ENCODE results near the gene SLIT3.

SLIT3 gene

GRCh38 chr5:169009123-169009522, 291.8 kb downstream of the SLIT3 start:
- H3K79me2 ChIP-seq (ENCODE audit: insufficient read depth, low read length): no peaks in the 10 kb centered on the region
- no peak for ATAC-seq (ENCODE audit: insufficient read depth, low read depth)
- no peaks in the 10 kb centered on the region for H4K20me1 ChIP-seq (ENCODE audit: insufficient read depth, low read length)
- H3K27ac ChIP-seq (ENCODE audit: low read length): no peak overlapping the region
- H3K9ac ChIP-seq (ENCODE audit: low read depth, low read length): no peak overlapping the region
- no peak overlapping the region for H3K4me3 ChIP-seq (ENCODE audit: low read depth in 1 of 2, low read length in 2 of 2)
- no peak overlapping the region for H2AFZ ChIP-seq (ENCODE audit: low read depth, low read length)
- TF ChIP-seq CTCF (IDR thresholded peaks at IDR 0.05; ENCODE audit: borderline replicate concordance, extremely low read depth, low read length, poor library complexity, severe bottlenecking) (no peak), EZH2 (IDR thresholded peaks at IDR 0.05; ENCODE audit: borderline replicate concordance, low read depth, low read length, severe bottlenecking) (no peak)
- DNase-seq: no peak
- H3K4me2 ChIP-seq (ENCODE audit: insufficient read depth, low read length): no peak overlapping the region
- peaks cover 17% of the 10 kb centered on the region for H3K27me3 ChIP-seq (ENCODE audit: insufficient read depth, low read length, poor library complexity)
- no peaks in the 10 kb centered on the region for H3K9me3 ChIP-seq (ENCODE audit: insufficient read depth, low read length, severe bottlenecking)
- no peaks in the 10 kb centered on the region for H3K36me3 ChIP-seq (ENCODE audit: insufficient read depth, low read length)
- H3K4me1 ChIP-seq (ENCODE audit: insufficient read depth, low read length): no peaks in the 10 kb centered on the region

- Histone ChIP-seq H2AFZ (ENCODE audit: low read depth, low read length) (no peak overlapping the region), H3K9ac (ENCODE audit: low read depth, low read length) (no peak overlapping the region), H3K79me2 (ENCODE audit: insufficient read depth, low read length) (no peaks in the 10 kb centered on the region), H3K4me3 (ENCODE audit: low read depth in 1 of 2, low read length in 2 of 2) (no peak overlapping the region), H3K9me3 (ENCODE audit: insufficient read depth, low read length, severe bottlenecking) (no peaks in the 10 kb centered on the region), H3K4me2 (ENCODE audit: insufficient read depth, low read length) (no peak overlapping the region), H3K36me3 (ENCODE audit: insufficient read depth, low read length) (no peaks in the 10 kb centered on the region), H3K4me1 (ENCODE audit: insufficient read depth, low read length) (no peaks in the 10 kb centered on the region), H3K27me3 (ENCODE audit: insufficient read depth, low read length, poor library complexity) (peaks cover 17% of the 10 kb centered on the region), H3K27ac (ENCODE audit: low read length) (no peak overlapping the region), H4K20me1 (ENCODE audit: insufficient read depth, low read length) (no peaks in the 10 kb centered on the region)
- TF ChIP-seq EZH2 (IDR thresholded peaks at IDR 0.05; ENCODE audit: borderline replicate concordance, low read depth, low read length, severe bottlenecking) (no peak), CTCF (IDR thresholded peaks at IDR 0.05; ENCODE audit: borderline replicate concordance, extremely low read depth, low read length, poor library complexity, severe bottlenecking) (no peak)
- no peak for DNase-seq
- no peak for ATAC-seq (ENCODE audit: insufficient read depth, low read depth)
Observed at GRCh38 chr5:169006842-169007790, 293.8 kb downstream of the SLIT3 start.

GRCh38 chr5:169004551-169004950, 296.4 kb downstream of the SLIT3 start:
- TF ChIP-seq CTCF (IDR thresholded peaks at IDR 0.05; ENCODE audit: borderline replicate concordance, extremely low read depth, low read length, poor library complexity, severe bottlenecking) (no peak), EZH2 (IDR thresholded peaks at IDR 0.05; ENCODE audit: borderline replicate concordance, low read depth, low read length, severe bottlenecking) (no peak)
- no peaks in the 10 kb centered on the region for H3K79me2 ChIP-seq (ENCODE audit: insufficient read depth, low read length)
- H3K4me2 ChIP-seq (ENCODE audit: insufficient read depth, low read length): no peak overlapping the region
- no peak overlapping the region for H2AFZ ChIP-seq (ENCODE audit: low read depth, low read length)
- no peak overlapping the region for H3K4me3 ChIP-seq (ENCODE audit: low read depth in 1 of 2, low read length in 2 of 2)
- H3K27me3 ChIP-seq (ENCODE audit: insufficient read depth, low read length, poor library complexity): peaks cover 14% of the 10 kb centered on the region
- no peak overlapping the region for H3K9ac ChIP-seq (ENCODE audit: low read depth, low read length)
- DNase-seq (no peak), ATAC-seq (ENCODE audit: insufficient read depth, low read depth) (no peak)
- H4K20me1 ChIP-seq (ENCODE audit: insufficient read depth, low read length): no peaks in the 10 kb centered on the region
- no peaks in the 10 kb centered on the region for H3K36me3 ChIP-seq (ENCODE audit: insufficient read depth, low read length)
- H3K4me1 ChIP-seq (ENCODE audit: insufficient read depth, low read length): no peaks in the 10 kb centered on the region
- H3K9me3 ChIP-seq (ENCODE audit: insufficient read depth, low read length, severe bottlenecking): no peaks in the 10 kb centered on the region
- H3K27ac ChIP-seq (ENCODE audit: low read length): no peak overlapping the region

Data from DND-41 (cell line).